SKM-1 (cell line): Measurements from ENCODE around the gene CFAP251.
"Not testable (repeated sequence)": the region's sequence is repeated elsewhere in the genome, so short reads cannot be mapped to it uniquely, and the experiment has no call there.

Experiments
- DNase-seq: peaks from one replicate; lab custom pipeline; 2025; ENCODE audit not compliant: unreplicated experiment; lab: John Stamatoyannopoulos, UW

Gene CFAP251

DNA sequence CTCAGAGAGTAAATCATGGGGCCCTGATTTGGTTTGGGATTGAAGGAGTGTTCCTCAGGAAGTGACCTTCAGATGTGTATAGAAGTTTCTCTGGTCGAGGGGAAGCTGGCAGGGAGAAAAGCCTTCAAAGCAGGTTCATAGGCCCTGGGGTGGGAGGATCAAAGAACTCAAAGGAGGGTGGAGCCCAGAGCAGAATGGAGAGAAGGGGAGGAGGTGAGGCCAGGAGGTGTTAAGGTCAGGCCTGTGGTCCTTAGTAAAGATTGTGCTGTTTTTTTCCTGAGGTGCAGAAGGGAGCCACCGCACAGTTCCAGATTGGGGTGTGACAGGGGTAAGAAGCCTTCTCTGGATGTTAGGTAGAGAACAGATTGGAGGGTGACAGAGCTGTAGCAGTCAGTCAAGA, 9.7 kb upstream of the CFAP251 start:
- DNase-seq, result no peak

DNA sequence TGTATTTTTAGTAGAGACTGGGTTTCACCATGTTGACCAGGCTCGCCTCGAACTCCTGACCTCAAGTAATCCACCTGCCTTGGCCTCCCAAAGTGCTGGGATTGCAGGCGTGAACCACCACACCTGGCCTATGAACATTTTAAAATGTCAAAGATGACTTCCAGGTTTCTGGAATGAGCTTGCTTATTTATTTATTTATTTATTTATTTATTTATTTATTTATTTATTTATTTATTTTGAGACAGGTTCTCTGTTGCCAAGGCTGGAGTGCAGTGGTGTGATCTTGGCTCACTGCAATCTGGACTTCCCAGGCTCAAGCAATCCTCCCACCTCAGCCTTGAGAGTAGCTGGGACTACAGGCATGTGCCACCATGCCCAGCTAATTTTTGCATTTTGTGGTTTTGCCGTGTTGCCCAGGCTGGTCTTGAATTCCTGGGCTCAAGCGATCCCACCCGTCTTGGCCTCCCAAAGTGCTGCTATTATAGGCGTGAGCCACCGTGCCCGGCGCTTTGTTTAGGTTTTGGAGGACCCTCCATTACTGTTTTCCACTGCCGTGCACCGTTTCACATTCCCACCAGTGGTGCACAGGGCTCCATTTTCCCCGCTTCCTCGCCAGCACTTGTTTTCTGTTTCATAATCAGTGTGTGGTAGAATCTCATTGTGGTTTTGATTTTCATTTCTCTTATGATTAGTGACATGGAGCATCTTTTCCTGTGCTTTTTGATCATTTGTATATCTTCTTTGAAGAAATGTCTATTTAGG, 6.4 kb upstream of the CFAP251 start:
- no peak for DNase-seq

DNA sequence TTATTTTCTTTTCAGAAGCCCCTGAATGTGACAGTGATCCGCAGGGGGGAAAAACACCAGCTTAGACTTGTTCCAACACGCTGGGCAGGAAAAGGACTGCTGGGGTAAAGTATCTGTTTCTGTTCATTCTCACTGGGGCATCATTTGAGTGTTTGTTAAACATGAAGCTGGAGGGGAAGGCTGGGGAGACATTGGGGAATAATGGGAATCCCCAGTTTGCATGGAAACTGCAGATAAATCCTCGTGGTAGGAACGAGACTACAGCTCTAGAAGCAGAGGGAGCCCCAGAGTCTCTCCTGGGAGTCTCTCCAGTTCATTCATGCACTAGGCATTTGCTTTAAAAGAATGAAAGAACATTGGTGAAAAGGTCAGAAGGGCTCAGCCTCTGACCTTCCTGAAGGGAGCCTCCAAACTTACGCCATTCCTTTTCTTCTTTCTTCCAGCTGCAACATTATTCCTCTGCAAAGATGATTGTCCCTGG, 2.5 kb upstream of the CFAP251 start:
- DNase-seq, result no peak

DNA sequence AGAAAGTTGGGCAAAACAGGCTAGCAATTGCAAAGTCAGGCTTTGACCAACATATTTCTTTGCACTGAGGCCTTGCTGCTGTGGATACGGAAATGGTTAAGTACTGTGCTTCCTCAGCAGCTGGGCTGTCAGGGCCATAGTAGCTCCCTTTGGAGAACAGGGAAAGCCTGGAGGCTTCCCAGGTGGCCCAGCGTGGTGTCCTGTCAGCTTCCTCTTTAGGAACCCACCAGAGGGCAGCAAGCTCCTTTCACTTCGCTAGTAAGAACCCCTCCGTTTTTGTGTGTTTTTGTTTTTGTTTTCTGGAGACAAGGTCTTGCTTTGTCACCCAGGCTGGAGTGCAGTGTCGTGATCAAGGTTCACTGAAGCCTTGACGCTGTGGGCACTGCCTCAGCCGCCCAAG, 1.7 kb upstream of the CFAP251 start:
- no peak for DNase-seq

DNA sequence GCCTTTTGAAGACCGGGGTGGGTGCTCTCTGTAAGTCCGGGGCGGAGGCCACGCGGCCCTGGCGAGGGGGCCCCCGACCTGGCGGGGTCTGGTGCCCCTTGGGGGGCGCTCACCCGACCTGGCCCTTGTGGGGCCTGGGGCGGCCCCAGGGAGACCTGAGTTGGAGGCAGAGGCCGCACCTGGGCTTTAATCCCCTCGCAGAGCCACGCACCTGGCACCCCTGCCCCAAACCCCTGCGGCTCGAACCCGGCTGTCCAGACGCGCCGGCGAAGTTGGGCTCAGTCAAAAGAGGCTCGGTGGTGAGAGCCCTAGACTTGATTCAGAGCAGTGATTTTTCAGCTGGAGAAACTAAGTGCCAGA, 267 bp downstream of the CFAP251 start:
- no peak for DNase-seq

DNA sequence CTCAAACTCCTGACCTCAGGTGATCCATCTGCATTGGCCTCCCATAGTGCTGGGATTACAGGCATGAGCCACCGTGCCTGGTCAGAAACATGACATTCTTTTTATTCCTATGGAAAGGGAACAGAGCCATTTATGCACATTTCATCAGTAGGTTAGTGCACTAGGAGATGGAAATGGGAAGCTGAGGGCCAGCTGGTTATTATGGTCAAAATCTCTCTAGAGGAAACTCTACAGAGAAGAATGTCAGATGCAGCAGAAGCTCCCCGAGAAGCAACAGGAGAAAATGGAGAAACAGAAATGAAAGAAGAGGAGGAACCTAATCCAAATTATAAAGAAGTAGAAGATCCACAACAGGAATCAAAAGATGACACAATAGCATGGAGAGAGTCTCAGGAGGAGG, 2.7 kb downstream of the CFAP251 start:
- no peak for DNase-seq

DNA sequence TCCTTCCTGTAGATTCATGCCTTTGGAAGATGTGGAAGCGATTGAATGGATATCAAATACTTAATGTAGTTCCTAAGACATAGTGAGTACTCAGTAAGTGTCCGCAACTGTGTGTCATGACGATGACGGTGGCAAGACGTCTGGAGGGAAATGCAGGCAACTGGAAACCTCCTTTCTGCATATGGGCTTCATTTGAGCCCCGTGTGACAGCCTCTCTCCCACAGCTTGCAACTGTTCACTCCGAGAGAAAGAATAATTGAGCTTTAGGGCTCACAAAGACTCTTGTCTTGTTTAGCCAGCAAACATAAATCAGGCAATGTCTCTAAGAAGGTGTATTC, 6.9 kb downstream of the CFAP251 start:
- no peak for DNase-seq

DNA sequence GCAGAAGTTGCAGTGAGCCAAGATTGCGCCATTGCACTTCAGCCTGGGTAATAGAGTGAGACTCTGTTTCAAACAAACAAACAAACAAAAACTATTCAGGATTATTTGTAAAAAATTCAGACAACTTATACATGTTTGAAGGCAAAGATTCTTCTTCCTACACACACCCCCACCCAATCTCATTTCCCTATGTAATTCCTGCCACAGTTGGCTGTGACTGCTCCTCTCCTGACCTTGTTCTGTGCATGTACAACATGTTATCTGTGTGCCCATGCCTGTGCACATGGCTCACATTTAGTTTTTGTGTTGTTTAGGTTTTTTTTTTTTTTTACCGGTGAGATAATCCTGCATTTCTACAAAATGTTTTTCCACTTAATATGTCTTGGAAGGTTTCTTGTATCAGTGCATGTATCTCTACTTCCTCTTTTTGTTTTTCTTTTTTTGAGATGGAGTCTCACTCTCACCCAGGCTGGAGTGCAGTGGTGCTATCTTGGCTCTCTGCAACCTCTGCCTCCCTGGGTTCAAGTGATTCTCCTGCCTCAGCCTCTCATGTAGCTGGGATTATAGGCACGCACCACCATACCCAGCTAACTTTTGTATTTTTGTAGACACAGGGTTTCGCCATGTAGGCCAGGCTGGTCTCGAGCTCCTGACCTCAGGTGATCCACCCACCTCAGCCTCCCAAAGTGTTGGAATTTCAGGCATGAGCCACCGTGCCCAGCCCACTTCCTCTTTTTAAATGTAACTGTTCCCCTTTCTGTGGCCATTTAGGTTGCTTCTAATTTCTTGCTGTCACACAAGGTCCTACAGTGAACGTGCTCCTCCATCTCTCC, 8.7 kb downstream of the CFAP251 start:
- DNase-seq, result peak; percentile 23

DNA sequence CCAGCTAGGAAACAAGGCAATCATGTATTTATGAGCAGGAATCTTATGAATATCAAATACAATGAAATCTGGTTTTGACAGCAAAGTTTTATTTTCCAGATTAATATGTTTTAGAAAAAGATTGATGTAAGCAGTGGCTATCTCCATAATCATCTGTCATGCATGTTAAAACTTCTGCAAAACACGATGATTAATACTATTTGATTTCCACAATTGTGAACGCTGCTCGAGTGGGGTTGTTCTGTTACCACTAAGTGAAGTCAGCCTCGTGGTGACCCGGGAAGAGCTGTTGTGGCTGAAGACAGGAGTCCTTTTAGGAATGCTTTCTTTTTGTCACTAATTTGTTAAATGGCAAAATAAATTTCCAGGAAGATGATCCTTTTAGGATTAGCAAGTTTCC, 9.4 kb downstream of the CFAP251 start:
- no peak for DNase-seq

DNA sequence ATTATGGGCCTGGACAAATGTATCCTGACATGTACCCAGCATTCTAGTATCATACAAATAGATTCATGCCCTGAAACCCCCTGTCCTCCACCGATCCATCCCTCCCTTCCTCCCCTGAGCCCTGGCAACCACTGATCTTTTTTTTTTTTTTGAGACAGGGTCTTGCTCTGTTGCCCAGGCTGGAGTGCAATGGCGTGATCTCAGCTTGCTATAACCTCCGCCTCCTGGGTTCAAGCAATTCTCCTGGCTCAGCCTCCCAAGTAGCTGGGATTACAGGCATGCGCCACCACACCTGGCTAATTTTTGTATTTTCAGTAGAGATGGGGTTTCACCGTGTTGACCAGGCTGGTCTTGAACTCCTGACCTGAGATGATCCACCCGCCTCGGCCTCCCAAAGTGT, 11.2 kb downstream of the CFAP251 start:
- not testable (repeated sequence) for DNase-seq

DNA sequence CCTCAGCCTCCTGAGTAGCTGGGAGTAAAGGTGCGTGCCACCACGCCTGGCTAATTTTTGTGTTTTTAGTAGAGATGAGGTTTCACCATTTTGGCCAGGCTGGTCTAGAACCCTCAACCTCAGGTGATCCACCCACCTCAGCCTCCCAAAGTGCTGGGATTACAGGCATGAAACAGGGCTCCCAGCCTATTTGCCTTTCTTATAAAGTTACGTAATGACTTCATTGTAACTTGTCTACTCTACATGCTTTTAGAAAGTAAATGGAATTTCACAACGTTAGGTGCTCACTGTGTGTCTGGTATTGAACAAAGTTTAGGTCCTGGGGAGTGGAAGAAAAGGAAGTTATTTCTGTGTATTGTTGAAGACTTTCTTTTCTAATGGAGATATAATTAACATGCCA, 12.5 kb downstream of the CFAP251 start:
- DNase-seq, result no peak

DNA sequence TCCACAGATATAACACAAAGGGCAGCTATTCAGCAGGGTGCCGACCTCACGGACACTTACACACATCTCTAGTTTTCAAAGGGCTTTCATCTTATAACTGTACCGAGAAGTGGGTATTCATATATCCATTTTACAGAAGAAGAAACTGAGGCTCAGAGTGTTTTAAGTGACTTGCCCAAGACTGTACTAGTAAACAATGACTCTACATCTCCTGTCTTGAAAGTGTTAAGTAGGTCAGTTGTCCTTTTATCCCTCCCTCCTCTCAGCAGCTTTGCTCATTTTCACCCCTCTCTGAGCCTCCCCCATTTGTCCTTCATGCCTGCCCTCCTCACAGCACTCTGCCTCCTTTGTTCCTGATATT, 13.8 kb downstream of the CFAP251 start:
- DNase-seq, result no peak

DNA sequence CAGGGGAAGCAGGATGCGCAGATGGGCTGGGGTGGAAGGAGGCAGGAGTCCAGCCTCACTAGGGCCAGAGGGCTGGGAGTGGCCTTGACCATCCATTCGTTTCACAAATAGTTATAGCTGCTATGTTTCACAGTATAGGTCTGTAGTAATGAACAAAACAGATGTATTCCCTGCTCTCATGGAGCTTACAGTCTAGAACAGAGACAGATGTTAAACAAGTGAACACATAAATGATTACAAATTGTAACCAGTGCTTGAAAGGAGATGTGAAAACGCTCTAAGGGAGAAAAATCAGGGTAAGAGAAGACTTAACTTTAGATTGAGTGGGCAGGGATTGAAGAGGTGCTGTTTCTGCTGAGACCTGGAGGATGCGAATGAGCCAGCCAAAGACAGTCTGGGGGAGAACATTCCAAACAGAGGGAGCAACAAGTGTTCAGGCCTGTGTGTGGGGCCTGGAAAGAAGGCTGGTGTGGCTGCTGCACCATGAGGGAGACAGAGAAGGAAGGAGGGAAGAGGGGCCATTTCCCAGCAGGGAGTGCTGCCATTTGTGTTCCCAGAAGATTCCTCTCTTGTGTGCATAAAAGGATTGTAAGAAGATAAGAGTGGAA, 14.6 kb downstream of the CFAP251 start:
- DNase-seq, result no peak

DNA sequence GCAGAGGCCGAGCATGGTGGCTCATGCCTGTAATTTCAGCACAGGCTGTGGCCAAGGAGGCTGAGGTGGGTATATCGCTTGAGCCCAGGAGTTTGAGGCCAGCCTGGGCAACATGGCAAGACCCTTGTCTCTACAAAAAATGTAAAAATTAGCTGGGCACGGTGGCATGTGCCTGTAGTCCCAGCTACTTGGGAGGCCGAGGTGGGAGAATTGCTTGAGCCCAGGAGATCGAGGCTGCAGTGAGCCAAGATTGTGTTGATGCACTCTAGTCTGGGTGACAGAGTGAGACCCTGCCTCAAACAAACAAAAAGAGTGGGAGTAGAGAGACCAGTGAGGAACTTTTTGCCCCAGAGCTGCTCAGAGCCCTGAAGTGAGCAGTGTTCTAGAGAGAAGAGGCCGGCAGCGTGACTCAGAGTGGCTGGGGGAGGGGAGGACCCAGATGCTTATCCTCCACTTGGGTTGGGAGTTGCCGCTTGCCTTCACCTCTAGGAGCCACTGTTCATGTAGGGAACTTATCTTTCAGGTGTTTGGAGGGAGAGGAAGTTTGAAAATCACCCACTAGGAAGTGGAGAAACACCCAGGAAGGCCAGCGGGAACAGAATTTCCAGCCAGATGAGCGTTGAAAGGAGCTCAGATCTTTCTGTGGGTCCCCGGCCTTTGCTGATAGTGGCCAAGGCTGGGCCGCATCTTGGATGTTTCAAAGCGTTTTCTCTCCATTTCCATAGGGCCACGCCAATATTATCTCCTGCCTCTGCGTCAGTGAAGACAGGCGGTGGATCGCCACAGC, 15.3 kb downstream of the CFAP251 start:
- no peak for DNase-seq

DNA sequence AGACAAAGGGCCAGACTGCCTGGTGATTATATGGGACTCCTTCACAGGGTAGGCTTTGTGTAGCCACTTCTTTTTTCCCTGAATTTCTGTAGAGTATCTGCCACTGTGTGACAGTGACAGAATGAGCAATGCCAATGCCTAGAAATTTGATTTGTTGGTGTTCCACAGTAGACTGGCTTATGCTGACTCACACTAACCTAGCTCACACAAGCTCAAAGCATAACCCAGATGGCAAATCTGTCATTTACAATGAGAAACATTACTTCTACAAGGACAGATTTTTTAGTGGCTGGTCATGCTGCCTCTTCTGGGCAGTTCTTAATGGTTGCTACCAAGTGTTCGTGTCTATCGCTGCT, 15.9 kb downstream of the CFAP251 start:
- DNase-seq, result no peak

DNA sequence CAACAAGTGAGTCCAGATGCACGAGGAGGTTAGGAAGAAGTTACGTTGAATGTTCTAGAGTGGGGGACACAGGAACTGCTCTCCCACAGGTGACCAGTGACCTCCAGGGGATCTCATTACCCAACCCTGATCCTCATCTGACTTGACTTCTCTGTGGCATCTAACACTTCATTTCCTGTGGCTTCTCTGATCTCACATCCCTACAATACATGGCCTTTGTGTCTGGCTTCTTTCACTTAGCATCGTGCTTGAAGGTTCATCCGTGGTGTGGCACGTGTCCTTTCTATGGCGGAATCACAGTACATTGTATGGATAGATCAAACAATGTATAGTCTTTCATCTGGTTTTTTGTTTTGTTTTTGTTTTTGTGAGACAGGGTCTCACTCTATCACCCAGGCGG, 19.3 kb downstream of the CFAP251 start:
- DNase-seq, result no peak

DNA sequence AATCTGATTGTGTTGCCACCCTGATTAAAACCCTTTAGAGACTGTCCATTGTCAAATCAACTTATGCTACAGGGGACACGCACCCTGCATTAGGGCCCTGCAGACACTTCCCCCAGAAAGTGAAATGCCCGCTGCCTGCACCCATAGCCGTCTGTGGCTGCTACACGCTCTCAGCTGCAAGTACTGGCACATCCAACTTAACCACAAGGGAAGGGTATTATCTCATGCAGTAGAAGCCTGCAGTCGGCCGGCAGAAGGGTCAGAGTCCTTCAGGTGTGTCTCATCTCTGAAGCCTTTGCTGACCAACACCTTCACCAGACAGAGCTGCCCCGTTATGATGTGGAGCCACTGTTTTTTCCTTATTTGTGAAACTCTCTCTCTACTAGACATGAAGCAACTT, 20.8 kb downstream of the CFAP251 start:
- DNase-seq, result no peak

DNA sequence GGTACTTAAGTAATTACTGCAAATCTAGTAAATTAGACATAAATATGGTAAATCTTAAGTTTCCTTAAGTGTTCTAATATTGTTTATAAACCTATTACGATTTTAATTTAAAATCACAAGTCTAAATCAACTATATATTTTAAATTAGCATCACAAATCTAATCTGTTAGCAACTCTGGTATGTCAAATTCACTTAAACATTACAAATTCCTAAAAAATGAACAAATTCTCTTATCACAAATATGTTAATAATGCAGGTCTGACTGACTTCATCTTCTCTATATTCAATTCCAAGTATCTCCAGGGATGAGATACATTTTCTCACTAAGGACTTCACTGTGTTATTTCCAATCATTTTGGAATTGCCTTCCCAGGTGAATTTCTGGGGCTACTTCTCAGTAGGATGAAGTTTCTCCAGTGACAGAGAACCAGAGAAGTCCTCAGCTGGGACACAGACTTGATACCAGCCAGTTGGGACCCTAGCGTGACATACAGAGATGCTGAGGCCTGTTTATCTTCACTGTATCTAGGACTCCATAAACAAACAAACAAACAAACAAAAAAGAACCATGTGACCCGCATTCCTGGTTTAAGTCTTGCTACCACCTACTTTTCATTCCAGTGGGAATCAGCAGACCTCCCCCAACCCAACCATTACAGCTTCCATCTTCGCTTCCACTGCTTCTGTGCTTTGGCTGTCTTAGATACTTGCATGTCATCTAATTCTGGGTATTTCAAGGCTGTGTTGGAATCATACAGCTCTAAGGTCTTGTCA, 21.8 kb downstream of the CFAP251 start:
- DNase-seq, result no peak

DNA sequence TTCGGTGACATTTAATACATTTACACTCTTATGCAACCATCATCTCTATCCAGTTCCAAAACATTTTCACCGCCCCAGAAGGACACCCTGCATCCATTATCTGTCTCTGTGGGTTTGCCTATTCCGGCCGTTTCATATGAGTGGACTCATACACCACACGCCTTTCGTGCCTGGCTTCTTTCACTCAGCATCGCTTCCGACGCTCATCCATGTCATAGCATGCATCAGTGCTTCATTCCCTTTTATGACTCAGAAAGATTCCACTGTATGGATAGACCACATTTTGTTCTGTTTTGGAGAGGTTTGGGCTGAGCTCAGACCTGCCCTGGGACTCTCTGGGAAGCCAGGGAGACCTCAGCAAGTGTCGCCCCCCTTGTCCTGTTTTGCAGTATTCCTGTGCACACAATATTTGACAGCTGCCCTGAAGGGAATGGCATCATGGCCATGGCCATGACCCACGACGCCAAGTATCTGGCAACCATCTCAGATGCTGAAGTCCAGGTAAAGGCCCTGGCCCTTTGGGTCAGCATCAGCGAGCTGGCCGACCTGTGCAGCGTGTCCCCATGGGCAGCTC, 23.8 kb downstream of the CFAP251 start:
- DNase-seq, result no peak

DNA sequence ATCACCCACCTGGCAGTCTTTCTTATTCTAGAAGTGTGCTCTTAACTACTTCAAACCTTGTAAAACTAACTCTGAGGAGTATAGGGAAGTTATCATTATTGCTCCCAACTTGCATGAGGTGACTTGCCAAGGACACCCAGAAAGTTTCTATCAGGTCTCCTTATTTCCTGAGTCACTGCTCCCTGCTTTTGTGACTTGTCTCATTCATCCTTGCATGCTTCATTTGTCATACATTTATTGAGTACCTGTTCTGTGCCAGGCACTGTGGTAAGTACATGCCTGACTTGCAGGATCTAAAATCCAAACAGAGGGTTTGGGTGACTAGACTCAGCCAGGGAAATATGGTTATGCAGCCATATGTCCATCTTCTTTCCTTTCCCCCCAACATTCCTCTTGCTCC, 25.5 kb downstream of the CFAP251 start:
- no peak for DNase-seq
